ENCODE results near the gene PRORP.

The PRORP gene

GRCh38 chr14:35155962-35156361 is 33.6 kb downstream of the PRORP start:
- Histone ChIP-seq H3K9me3 (peaks cover 12% of the 10 kb centered on the region), H3K27ac (peak overlapping the region; percentile 33; the same call in 1 of the 2 replicates), H3K9ac (no peak overlapping the region; the same call in 1 of the 2 replicates), H3K4me3 (no peak overlapping the region), H3K4me1 (peaks cover 24% of the 10 kb centered on the region), H3K27me3 (no peaks in the 10 kb centered on the region), H3K36me3 (peaks cover 47% of the 10 kb centered on the region), H4K20me1 (no peaks in the 10 kb centered on the region), H3K4me2 (peak overlapping the region; percentile 41)
- TF ChIP-seq Cebpa-rat (IDR thresholded peaks at IDR 0.05): no peak

GRCh38 chr14:35158491-35158890 is 36.1 kb downstream of the PRORP start:
- Histone ChIP-seq H4K20me1 (no peaks in the 10 kb centered on the region), H3K4me3 (no peak overlapping the region), H3K4me2 (no peak overlapping the region), H3K36me3 (peaks cover 28% of the 10 kb centered on the region), H3K9ac (no peak overlapping the region), H3K4me1 (peaks cover 24% of the 10 kb centered on the region), H3K27me3 (no peaks in the 10 kb centered on the region), H3K27ac (no peak overlapping the region), H3K9me3 (no peaks in the 10 kb centered on the region)
- no peak for TF ChIP-seq Cebpa-rat (IDR thresholded peaks at IDR 0.05)

DNA sequence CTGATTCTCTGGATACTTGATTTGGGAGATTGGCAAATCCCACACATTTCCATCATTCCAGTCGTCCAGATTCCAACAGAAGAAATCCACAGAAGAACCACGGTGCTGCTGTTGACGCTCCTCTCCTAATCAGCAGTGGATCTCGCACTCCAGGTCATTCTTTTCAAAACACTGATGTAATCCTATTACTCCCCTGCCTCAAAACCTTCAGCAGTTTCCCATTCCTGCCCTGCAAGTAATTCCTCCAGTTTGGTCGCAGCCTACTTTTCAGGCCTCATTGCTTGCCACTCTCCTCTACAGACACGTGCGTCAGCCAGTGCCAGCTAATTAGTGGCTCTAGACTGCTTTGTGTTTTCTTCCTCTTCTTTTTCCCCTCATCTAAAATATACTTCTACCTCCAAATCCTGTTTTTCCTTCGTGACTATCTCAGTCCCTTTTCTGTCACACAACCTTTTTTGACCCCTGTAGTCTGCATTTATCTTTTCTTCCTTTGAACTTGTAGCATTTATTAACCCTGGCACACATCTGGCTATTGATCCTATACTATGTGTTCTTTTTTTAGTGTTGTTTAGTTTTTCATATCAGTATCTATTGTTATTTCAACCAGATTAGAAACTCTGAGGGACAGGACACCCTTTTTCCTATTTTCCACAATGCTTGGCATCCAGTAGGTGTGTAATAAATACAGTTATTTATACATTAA is 36.8 kb downstream of the PRORP start:
- Histone ChIP-seq H3K27ac (no peak overlapping the region), H3K36me3 (peaks cover 28% of the 10 kb centered on the region), H3K4me2 (no peak overlapping the region), H3K4me1 (peaks cover 24% of the 10 kb centered on the region), H3K27me3 (no peaks in the 10 kb centered on the region), H3K9me3 (no peaks in the 10 kb centered on the region), H3K4me3 (no peak overlapping the region), H4K20me1 (no peaks in the 10 kb centered on the region), H3K9ac (no peak overlapping the region)
- no peak for TF ChIP-seq Cebpa-rat (IDR thresholded peaks at IDR 0.05)

GRCh38 chr14:35159742-35160409 is 37.5 kb downstream of the PRORP start:
- Histone ChIP-seq H4K20me1 (no peaks in the 10 kb centered on the region), H3K4me2 (no peak overlapping the region), H3K9ac (no peak overlapping the region), H3K4me3 (no peak overlapping the region), H3K36me3 (peaks cover 30% of the 10 kb centered on the region), H3K4me1 (peaks cover 24% of the 10 kb centered on the region), H3K27ac (no peak overlapping the region), H3K9me3 (no peaks in the 10 kb centered on the region), H3K27me3 (no peaks in the 10 kb centered on the region)
- no peak for TF ChIP-seq Cebpa-rat (IDR thresholded peaks at IDR 0.05)

DNA sequence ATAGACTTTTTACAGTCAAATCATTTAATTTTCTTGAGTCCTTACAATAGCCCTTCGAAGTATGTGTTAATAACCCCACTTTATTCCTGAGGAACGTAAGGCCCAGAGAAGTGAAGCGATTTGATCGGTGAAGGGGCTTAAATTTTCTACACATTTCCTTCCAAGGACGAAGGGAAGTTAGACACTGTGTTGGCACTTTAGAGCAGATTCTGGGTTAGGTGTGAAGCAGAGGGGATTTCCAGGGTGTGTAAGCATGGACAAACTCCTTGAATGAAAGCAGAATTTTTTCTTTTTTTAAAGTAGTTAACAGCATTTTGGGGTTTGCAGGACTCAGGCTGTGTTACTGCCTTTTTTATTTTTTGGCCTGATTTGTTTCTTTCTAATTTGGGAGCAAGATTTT is 38.9 kb downstream of the PRORP start:
- Histone ChIP-seq H3K4me1 (peaks cover 13% of the 10 kb centered on the region), H3K4me2 (no peak overlapping the region)

DNA sequence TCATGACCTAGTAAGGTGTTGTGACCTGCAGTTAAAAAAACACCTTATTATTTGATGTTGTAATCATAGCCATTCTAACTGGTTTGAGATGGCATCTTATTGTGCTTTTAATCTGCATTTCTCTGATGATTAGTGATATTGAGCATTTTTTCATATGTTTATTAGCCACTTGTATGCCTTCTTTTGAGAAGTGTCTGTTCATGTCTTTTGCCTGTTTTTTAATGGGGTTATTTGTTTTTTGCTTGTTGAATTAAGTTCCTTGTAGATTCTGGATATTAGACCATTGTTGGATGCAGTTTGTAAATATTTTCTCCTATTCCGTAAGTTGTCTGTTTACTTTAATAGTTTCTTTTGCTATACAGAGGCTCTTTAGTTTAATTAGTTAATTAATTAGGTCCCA is 41.0 kb downstream of the PRORP start:
- Histone ChIP-seq H3K4me2 (no peak overlapping the region), H3K9me3 (no peaks in the 10 kb centered on the region; the same call in 1 of the 2 replicates), H4K20me1 (no peaks in the 10 kb centered on the region), H3K4me1 (no peaks in the 10 kb centered on the region), H3K36me3 (peaks cover 46% of the 10 kb centered on the region), H3K27me3 (no peaks in the 10 kb centered on the region), H3K9ac (no peak overlapping the region), H3K4me3 (no peak overlapping the region), H3K27ac (no peak overlapping the region)
- no peak for TF ChIP-seq Cebpa-rat (IDR thresholded peaks at IDR 0.05)

More for the DNA sequence above, 38.9 kb downstream of the PRORP start:
- Histone ChIP-seq H3K27me3 (no peaks in the 10 kb centered on the region), H3K36me3 (peaks cover 30% of the 10 kb centered on the region), H3K4me3 (no peak overlapping the region), H3K27ac (no peak overlapping the region), H3K9me3 (no peaks in the 10 kb centered on the region), H3K9ac (no peak overlapping the region), H4K20me1 (no peaks in the 10 kb centered on the region)
- no peak for TF ChIP-seq Cebpa-rat (IDR thresholded peaks at IDR 0.05)

DNA sequence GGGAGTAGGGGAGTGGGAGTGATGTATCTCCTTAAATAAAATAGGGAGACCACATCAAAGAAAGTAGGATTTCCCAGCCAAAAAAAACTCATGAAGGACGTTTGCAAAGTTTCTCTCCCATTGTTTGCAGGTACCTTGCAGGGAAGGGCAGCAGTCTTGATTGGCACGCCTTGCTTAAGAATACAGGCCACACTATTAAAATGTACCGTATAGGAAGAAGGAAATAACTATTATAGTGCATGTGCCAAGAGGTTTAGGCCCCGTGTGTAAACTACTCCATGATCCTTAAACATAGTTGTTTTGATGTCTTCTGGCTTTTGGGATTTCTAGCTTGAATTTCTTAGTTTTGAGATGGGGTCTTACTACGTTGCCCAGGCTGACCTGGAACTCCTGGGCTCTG is 42.5 kb downstream of the PRORP start:
- no peak for TF ChIP-seq Cebpa-rat (IDR thresholded peaks at IDR 0.05)
- no peaks in the 10 kb centered on the region for H3K4me1 ChIP-seq
- H3K27ac ChIP-seq: no peak overlapping the region
- no peak overlapping the region for H3K9ac ChIP-seq
- H3K9me3 ChIP-seq: no peaks in the 10 kb centered on the region; the same call in 1 of the 2 replicates
- no peaks in the 10 kb centered on the region for H4K20me1 ChIP-seq
- no peak overlapping the region for H3K4me3 ChIP-seq
- no peak overlapping the region for H3K4me2 ChIP-seq
- peaks cover 37% of the 10 kb centered on the region for H3K36me3 ChIP-seq
- no peaks in the 10 kb centered on the region for H3K27me3 ChIP-seq

DNA sequence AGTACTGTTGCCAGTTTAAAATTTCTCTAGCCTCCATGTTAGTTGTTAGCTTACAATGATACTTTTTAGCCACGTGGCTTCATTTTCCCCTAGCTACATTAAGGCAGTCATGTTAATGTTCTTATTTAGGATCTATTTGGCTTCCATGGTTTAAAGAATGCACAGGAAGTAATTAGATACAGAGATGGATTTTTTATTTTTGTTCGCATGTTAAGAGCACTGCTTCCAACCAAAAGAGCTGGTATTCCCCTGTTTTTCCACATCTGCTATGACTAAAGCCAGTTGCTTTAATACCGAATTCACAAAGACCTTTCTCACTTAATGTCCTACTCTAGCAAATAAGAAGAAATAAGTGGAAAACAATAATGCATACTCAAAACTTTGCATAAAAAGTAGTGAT is 45.1 kb downstream of the PRORP start:
- Histone ChIP-seq H3K9ac (no peak overlapping the region), H3K9me3 (no peaks in the 10 kb centered on the region; the same call in 1 of the 2 replicates), H3K27me3 (no peaks in the 10 kb centered on the region), H3K4me2 (no peak overlapping the region), H3K4me1 (no peaks in the 10 kb centered on the region), H3K4me3 (no peak overlapping the region), H3K36me3 (peaks cover 45% of the 10 kb centered on the region), H3K27ac (no peak overlapping the region), H4K20me1 (no peaks in the 10 kb centered on the region)
- TF ChIP-seq Cebpa-rat (IDR thresholded peaks at IDR 0.05): no peak
